Keratinocyte (primary cell): ENCODE measurements around the gene FBXO38. TPM values are rescaled to one million over a fixed set of nuclear protein-coding genes. Genes with fewer than 3 reads are reported as not detected.

Source experiments
- DNase-seq: peaks from one replicate; pipeline ENCODE4 v3.0.0-alpha.2; 2011; ENCODE audit warnings: low read depth, missing footprints, low spot score
- FAIRE-seq: peaks from 2 replicates; lab custom pipeline; 2011; peaks lifted over from hg19 to GRCh38; lab: Jason Lieb, UNC
- H2AFZ ChIP-seq: 2 replicates; pipeline ENCODE4 v1.6.0; 2012; ENCODE audit warnings: low read length, control low read depth, inconsistent platforms; ENCODE audit not compliant: control insufficient read depth
- H3K27ac ChIP-seq: 2 replicates; pipeline ENCODE4 v1.5.1; 2011; ENCODE audit warnings: low read length; ENCODE audit not compliant: control insufficient read depth, insufficient read depth
- H3K27me3 ChIP-seq: 3 replicates; pipeline ENCODE4 v1.6.0; 2011; ENCODE audit warnings: low read length; ENCODE audit not compliant: control insufficient read depth, insufficient read depth; ENCODE audit errors: extremely low read depth
- H3K36me3 ChIP-seq, 2 experiments: 2 replicates in 1 of 2; 3 replicates in 1 of 2; pipeline ENCODE4 v1.5.1; 2011; ENCODE audit warnings: low read length in 2 of 2, mild to moderate bottlenecking in 1 of 2; ENCODE audit not compliant: control insufficient read depth in 2 of 2, insufficient read depth in 2 of 2; ENCODE audit errors: extremely low read depth in 1 of 2
- H3K4me1 ChIP-seq: 3 replicates; pipeline ENCODE4 v1.5.1; 2011; ENCODE audit warnings: low read length; ENCODE audit not compliant: control insufficient read depth, insufficient read depth; ENCODE audit errors: extremely low read depth
- H3K4me2 ChIP-seq: 3 replicates; pipeline ENCODE4 v1.6.0; 2011; ENCODE audit warnings: low read depth, low read length; ENCODE audit not compliant: control insufficient read depth, insufficient read depth; ENCODE audit errors: extremely low read depth
- H3K4me3 ChIP-seq, 3 experiments: fragments of 200-600 bp in 1 of 3; sonication (generic) in 1 of 3; 2 replicates in 2 of 3; 3 replicates in 1 of 3; pipeline ENCODE4 v1.5.1; 2011 to 2016; ENCODE audit warnings: low read length in 3 of 3, mild to moderate bottlenecking in 3 of 3, control low read depth in 2 of 3, inconsistent platforms in 1 of 3, low read depth in 1 of 3, mixed read lengths in 1 of 3, mixed run types in 1 of 3, moderate library complexity in 1 of 3; ENCODE audit not compliant: control insufficient read depth in 2 of 3, insufficient read depth in 2 of 3; ENCODE audit errors: extremely low read depth in 1 of 3
- H3K79me2 ChIP-seq: 2 replicates; pipeline ENCODE4 v1.6.0; 2012; ENCODE audit warnings: low read length; ENCODE audit not compliant: control insufficient read depth, insufficient read depth
- H3K9ac ChIP-seq: 3 replicates; pipeline ENCODE4 v1.6.0; 2011; ENCODE audit warnings: low read length; ENCODE audit not compliant: control insufficient read depth, insufficient read depth; ENCODE audit errors: extremely low read depth
- H3K9me1 ChIP-seq: 3 replicates; pipeline ENCODE4 v1.6.0; 2011; ENCODE audit warnings: low read length; ENCODE audit not compliant: control insufficient read depth, insufficient read depth; ENCODE audit errors: extremely low read depth
- H3K9me3 ChIP-seq: 2 replicates; pipeline ENCODE4 v1.5.1; 2012; ENCODE audit warnings: low read depth, low read length; ENCODE audit not compliant: control insufficient read depth
- H4K20me1 ChIP-seq: 3 replicates; pipeline ENCODE4 v1.6.0; 2011; ENCODE audit warnings: low read length; ENCODE audit not compliant: control insufficient read depth, insufficient read depth; ENCODE audit errors: extremely low read depth
- EZH2 ChIP-seq: IDR thresholded peaks from one replicate; pipeline ENCODE4 v1.6.1; 2012; ENCODE audit warnings: inconsistent platforms, mild to moderate bottlenecking, low read length, moderate library complexity
- dilution Hi-C: fragments of 300-500 bp; cut with MboI; formaldehyde crosslinking; loops from one replicate; pipeline ENCODE4 v1.7.0; 2020; ENCODE audit warnings: low sequenced_read_pairs; ENCODE audit not compliant: extremely low pct_ligation_motif_present
- polyA plus RNA-seq, 5 experiments: library from polyadenylated mRNA; depleted of rRNA in 3 of 5; stranded (reverse) in 3 of 5; stranded (forward) in 1 of 5; unstranded in 1 of 5; fragments of >200 nt; gene quantifications; 1 replicate in 1 of 5; 2 replicates in 3 of 5; 3 replicates in 1 of 5; pipeline versions ENCODE4 v1.2.1 to v1.2.3, GENCODE V29; 2011 to 2012; ENCODE audit warnings: missing spikeins in 2 of 5, low read depth in 1 of 5, low replicate concordance in 1 of 5
- TF ChIP-seq, protein P1 (sequence below), 3 experiments: IDR thresholded peaks in 1 of 3; conservative IDR thresholded peaks in 1 of 3; optimal IDR thresholded peaks in 1 of 3; 2 replicates in 2 of 3; 3 replicates in 1 of 3; pipeline versions ENCODE3 to v1.5.1; 2011; ENCODE audit warnings: low read length in 3 of 3, mild to moderate bottlenecking in 3 of 3, moderate library complexity in 2 of 3, control low read depth in 1 of 3, inconsistent platforms in 1 of 3; ENCODE audit not compliant: insufficient read depth in 2 of 3; ENCODE audit errors: extremely low read depth in 1 of 3

Gene FBXO38
- polyA plus RNA-seq, 1 donor (not counting 4 experiments of a cell fraction or from before 2014, with no cell fraction given) = 30.4 TPM

GRCh38 chr5:148486456-148486855 is 102.7 kb downstream of the FBXO38 start:
- Histone ChIP-seq H3K4me2 (no peak overlapping the region), H3K4me3 (no peak overlapping the region), H2AFZ (no peak overlapping the region), H3K79me2 (no peaks in the 10 kb centered on the region), H3K9me1 (no peaks in the 10 kb centered on the region), H3K9ac (no peak overlapping the region), H4K20me1 (no peaks in the 10 kb centered on the region), H3K36me3 (no peaks in the 10 kb centered on the region), H3K4me1 (peaks cover 2% of the 10 kb centered on the region), H3K27ac (no peak overlapping the region), H3K9me3 (no peaks in the 10 kb centered on the region), H3K27me3 (peaks cover 4% of the 10 kb centered on the region)
- DNase-seq (no peak), FAIRE-seq (no peak)
- TF ChIP-seq EZH2 = no peak
- dilution Hi-C loops = no loop called here

- H3K4me2 ChIP-seq = no peak overlapping the region
- H3K36me3 ChIP-seq = no peaks in the 10 kb centered on the region
- no peaks in the 10 kb centered on the region for H3K9me1 ChIP-seq
- no peaks in the 10 kb centered on the region for H4K20me1 ChIP-seq
- no peak for DNase-seq
- dilution Hi-C loops = no loop called here
- H2AFZ ChIP-seq = no peak overlapping the region
- no peaks in the 10 kb centered on the region for H3K79me2 ChIP-seq
- H3K9ac ChIP-seq = no peak overlapping the region
- no peak overlapping the region for H3K4me3 ChIP-seq
- TF ChIP-seq, protein P1, sequence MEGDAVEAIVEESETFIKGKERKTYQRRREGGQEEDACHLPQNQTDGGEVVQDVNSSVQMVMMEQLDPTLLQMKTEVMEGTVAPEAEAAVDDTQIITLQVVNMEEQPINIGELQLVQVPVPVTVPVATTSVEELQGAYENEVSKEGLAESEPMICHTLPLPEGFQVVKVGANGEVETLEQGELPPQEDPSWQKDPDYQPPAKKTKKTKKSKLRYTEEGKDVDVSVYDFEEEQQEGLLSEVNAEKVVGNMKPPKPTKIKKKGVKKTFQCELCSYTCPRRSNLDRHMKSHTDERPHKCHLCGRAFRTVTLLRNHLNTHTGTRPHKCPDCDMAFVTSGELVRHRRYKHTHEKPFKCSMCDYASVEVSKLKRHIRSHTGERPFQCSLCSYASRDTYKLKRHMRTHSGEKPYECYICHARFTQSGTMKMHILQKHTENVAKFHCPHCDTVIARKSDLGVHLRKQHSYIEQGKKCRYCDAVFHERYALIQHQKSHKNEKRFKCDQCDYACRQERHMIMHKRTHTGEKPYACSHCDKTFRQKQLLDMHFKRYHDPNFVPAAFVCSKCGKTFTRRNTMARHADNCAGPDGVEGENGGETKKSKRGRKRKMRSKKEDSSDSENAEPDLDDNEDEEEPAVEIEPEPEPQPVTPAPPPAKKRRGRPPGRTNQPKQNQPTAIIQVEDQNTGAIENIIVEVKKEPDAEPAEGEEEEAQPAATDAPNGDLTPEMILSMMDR (optimal IDR thresholded peaks at IDR 0.05 in 1 of 3, IDR thresholded peaks at IDR 0.05 in 1 of 3, conservative IDR thresholded peaks at IDR 0.05 in 1 of 3; ENCODE audit: extremely low read depth in 1 of 3, insufficient read depth in 2 of 3, low read length in 3 of 3) = no peak
- no peak for TF ChIP-seq EZH2
- H3K4me1 ChIP-seq = peaks cover 2% of the 10 kb centered on the region
- no peak for FAIRE-seq
- H3K27me3 ChIP-seq = peaks cover 4% of the 10 kb centered on the region
- no peak overlapping the region for H3K27ac ChIP-seq
- H3K9me3 ChIP-seq = no peaks in the 10 kb centered on the region
Measured at GRCh38 chr5:148488757-148489156, 105.0 kb downstream of the FBXO38 start.
